DMS153 (cell line): ENCODE results near the gene ARHGEF4.

Source experiments
- DNase-seq: peaks from one replicate; lab custom pipeline; 2025; lab: John Stamatoyannopoulos, UW

ARHGEF4 gene

DNA sequence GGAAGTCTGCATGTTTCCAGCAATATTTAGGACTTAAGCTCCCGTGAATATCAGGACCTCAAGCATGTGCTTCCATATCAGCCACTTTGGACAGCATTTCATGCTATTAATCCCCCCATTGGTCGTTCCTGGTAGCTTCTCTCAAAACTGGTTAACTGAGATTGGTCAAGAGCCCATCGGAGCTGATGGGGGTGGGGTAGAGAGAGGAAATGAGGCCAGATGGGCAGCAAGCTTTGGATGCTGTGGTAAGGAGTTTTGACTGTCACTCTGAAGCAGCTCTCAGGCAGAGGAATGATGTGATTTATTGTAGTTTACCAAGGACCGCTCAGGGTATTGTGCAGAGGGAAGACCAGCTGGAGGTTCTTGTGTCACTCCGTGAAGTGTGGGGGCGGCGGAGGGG lies 174.8 kb downstream of the ARHGEF4 start:
- DNase-seq = no peak

DNA sequence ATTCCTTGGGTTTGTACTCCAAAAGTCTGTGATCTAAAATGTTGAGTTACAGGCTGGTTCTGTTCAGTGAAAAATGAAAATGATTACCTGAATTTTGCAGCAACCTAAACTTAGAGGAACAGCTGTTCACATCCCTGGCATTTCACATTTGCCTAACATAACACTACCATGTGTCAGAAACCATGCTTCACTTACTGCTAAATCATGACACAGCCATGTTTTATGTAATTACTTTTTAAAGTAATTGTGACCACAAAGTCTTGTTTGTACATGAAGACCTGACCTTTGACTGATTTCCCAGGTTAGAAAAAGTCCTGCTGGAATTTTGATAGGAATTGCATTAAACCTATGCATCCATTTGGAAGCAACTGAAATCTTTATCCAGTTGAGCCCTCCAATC lies 177.4 kb downstream of the ARHGEF4 start:
- DNase-seq = no peak

DNA sequence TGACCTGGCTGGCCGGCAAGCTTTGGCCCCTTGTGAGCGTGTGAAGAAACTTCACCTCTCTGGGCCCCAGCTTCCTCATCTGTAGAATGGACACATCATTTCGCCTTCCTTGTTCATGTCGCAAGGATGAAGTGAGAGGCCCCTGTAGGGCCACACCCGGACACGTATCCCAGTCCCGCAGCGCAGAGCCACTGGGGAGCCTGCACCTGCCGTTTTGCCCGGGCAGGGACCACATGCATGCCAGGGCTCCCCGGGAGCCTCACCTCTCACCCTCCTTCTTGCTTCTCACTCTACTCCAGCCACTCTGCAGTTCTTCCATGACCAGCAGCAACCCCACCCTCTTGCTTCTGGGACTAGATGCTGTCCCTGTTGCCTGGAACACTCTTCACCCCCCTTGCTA lies 179.1 kb downstream of the ARHGEF4 start:
- DNase-seq = no peak

- DNase-seq = no peak
Measured at GRCh38 chr2:131016826-131017741, 180.4 kb downstream of the ARHGEF4 start.

- DNase-seq = no peak
Measured at GRCh38 chr2:131022731-131023130, 186.0 kb downstream of the ARHGEF4 start.

DNA sequence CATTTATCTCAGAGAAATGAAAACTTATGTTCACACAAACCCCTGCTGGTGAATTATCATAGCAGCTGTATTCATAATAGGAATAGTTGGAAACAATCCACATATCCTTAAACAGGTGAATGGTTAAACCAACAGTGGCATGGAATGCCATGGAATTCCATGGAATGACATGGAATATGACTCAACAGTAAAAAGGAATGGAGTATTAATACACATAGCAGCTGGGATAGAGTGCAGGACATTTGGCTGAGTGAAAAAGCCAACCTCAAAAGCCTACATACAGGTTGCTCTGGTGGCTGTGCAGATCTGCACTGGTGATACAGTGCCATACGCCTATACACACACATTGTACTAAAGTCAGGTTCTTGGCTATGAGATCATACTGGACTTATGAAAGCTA lies 187.0 kb downstream of the ARHGEF4 start:
- no peak for DNase-seq

DNA sequence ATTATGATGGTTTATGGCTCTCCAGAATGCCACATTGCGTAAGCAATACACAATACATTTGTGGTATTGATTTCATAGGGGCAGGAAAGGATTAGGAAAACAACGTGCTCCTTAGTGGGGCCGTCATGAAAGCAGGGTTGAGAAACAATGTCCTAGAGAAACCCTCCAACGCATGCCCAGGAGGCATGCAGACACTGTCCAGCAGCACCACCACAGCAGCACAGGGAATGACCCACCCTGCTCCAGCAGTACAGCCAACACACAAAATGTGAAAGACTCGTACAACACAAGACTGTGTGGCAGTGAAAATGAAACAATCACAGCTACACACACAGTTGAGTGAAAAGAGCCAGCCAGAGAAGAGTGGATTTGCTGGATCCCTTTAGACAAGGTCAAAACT lies 190.2 kb downstream of the ARHGEF4 start:
- DNase-seq = no peak

DNA sequence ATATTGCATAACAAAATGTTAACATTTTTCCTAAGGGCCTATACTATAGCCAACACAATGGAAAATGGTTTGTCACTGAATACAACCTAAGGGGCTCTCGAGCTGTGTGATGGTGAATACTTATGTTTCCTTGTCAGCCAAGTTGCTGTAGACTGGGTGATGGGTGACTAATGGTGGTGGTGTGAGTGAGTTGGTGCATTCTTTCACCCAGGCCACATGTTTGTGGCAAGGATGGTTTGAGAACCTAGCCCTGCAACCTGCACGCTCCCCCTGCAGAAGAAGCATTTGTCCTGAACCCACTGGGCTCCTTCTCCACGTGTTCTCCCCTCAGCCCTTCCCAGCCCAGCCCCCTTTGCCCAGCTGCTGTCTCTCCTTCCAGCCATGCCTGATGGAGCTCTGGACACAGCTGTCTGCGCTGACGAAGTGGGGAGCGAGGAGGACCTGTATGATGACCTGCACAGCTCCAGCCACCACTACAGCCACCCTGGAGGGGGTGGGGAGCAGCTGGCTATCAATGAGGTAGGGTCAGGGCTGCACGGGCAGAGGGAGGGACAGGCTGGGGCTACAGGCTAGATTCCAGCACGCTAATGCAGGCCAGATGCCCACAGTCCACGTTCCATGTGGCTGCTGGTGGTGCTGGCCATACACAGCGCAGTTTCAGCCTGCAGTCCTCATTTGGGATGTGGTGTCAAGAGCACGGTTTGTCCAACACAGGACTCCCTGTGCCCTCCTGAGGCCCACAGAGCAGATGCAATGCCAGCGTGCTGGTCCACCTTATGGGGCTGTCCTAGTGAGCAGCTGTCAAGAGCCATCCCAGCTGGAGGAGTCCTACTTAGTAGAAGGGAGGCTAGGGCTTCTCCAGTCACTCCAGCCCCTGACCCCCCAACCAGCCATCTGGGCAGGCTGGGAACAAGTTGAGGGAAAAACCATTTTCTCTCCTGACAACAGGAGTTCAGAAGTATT lies 191.1 kb downstream of the ARHGEF4 start:
- no peak for DNase-seq

GRCh38 chr2:131029812-131030211 lies 193.1 kb downstream of the ARHGEF4 start:
- DNase-seq = no peak

GRCh38 chr2:131030478-131030971 lies 193.8 kb downstream of the ARHGEF4 start:
- peak; percentile 72 for DNase-seq

- no peak for DNase-seq
Measured at GRCh38 chr2:131031431-131031841, 194.7 kb downstream of the ARHGEF4 start.

DNA sequence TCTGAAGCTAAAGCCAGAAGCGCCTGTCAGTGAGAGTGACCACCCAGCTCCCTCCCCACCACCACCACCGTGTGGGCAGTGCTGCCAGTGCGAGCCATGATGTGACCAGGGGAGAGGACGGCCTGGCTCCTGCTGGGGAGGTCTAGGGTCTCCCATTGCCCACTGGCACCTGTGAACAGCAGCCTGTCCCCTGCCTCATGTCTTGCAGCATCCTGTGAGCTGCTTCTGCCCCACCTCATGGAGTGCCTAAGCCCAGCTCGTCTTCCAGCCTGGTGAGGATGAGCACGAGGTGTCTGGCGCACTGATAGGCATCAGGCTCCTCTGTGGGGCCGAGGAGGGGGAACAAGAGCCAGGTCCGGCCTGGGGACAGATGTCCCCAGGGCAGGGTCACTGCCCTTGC lies 195.2 kb downstream of the ARHGEF4 start:
- no peak for DNase-seq

- no peak for DNase-seq
Measured at GRCh38 chr2:131032393-131032836, 195.7 kb downstream of the ARHGEF4 start.

GRCh38 chr2:131033786-131034121 lies 197.0 kb downstream of the ARHGEF4 start:
- no peak for DNase-seq

- DNase-seq = no peak
Measured at GRCh38 chr2:131034122-131035051, 197.7 kb downstream of the ARHGEF4 start.

GRCh38 chr2:131035112-131035825 lies 198.6 kb downstream of the ARHGEF4 start:
- no peak for DNase-seq

DNA sequence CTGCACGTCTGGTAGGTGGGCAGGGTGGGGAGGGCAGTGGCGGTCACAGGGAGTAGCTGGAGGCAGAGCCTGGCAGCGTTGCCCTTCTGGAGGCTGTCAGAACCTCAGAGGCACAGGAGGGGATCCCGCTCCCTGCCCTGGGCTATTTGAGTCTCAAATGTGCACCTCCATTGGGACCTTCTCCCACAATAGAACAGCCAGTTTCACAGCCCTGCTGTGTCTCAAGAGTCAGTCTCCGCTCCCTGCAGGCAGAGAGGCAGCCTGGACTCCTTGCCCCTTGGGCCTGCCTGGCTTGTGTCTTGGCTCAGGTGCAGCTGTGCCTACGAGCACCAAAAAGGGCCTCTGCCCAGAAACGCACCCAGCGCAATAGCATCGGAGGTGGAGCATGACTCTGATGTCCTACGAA lies 199.1 kb downstream of the ARHGEF4 start:
- no peak for DNase-seq

DNA sequence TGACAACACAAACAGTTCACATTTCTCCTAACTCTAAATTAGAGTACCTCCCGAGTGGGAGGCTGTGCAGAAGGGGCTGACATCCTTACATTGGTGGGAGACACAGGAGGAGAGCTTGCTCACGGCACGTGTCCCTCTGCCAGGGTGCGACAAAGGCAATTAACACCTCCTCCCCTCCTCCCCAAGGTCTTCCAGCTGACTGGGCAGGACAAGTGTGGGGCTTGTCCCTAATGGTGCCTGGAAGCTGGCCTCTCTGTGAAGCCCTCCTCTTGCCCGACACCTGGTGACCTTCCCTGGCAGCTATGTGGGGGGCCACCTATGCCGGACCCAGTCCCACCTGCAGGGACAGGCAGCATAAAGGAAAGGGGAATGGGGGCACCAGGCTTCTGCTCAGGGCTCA lies 199.6 kb downstream of the ARHGEF4 start:
- no peak for DNase-seq

DNA sequence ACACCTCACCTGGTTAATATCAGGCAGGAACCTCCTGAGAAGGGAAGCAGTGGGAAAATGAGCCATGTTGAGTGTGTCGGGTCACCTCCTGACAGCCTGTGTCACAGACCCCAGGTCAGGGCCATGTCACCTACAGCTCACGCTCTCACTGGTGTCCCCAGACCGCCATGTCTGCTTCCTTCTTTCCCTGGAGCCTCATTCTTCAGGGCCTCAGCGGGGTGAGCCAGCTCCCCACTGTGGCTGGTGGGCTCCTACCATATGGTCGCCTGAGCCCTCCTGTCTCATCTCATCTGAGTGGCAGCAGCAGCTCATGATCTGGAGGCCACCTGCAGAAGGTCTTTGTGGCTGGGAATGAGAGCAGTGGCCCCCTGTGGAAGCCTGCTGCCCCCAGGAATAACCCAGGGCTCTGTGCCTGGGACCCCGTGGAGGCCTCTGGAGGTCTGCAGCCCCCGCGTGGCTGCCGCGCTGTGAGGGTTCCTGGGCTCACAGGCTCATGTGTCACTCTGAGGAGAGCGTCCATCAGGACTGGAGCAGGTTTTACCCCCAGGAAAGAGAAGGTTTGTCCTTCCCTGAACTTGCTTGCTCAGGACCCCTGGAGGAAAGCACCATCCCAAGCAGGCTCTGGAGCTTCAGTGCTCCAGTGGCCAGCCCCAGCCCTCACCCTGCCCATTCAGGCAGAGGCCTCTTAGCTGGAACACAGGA lies 200.1 kb downstream of the ARHGEF4 start:
- no peak for DNase-seq
